NCI-H2196 treated with DMSO at 0.1 percent for 48 hours (cell line): ENCODE results near the gene PPP2R3A.

Experiments
- DNase-seq: peaks from one replicate; lab custom pipeline; 2025; ENCODE audit not compliant: unreplicated experiment; lab: John Stamatoyannopoulos, UW

Gene PPP2R3A

DNA sequence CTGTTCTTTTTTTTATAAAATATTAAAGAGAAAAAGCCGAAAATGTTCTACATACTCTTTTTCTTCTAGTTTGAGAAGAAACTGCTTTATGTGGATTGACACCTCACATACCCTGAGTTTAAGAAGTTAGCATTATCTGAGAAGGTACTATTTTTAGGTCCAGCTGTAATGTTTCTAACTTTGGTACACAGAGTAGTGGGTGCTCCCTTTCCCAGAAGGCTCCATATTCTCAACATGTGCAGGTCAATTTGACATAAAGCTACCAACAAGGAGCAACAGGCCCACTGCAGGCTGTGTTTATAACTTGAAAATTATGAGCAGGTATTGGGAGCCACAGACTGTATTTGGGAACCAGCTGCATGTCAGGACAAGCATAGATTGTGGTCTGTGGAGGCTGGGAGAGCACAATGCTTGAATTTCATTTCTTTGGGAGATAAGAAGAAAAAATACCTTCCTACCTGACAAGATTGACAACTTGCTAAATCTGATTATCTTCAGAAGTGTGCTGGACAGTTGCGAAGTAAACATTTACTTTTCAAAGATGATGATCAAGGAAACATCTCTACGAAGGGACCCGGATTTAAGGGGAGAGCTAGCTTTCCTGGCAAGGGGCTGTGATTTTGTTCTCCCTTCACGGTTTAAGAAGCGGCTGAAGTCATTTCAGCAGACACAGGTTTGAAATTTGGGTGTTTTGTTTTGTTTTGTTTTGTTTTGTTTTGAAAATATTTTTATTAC is 57.2 kb downstream of the PPP2R3A start:
- DNase-seq, result no peak

DNA sequence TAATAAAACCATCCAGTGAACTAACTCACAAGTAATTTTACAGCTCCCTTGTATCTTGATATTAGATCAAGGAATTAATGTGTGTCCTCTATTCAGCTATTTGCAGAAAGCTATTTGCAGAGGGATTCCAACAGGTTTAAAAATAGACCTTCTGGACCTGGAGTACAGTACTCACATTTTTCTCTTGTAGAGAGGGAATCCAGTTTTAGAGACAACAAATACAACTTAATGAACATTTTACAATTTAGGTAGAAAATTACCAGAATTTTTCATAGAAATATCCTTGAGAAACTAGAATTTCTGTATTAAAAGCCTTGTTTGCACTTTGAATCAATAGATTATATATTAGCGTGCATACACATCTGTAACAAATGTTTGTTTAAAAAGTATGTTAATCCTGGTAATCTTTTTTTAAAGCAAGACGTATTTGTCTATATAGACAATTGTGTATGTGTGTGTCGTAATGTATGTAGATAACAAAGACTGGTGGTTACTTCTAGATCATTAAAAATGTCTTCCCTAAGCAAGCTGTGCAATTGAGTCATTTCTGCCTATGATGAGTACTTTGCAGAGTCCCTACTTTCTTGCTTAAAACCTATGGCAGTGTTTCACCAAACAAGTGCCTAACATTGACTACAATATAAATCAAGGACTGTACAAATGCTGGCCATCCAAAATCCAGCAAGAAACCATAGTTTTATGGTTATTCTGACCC is 57.9 kb downstream of the PPP2R3A start:
- DNase-seq, result no peak

DNA sequence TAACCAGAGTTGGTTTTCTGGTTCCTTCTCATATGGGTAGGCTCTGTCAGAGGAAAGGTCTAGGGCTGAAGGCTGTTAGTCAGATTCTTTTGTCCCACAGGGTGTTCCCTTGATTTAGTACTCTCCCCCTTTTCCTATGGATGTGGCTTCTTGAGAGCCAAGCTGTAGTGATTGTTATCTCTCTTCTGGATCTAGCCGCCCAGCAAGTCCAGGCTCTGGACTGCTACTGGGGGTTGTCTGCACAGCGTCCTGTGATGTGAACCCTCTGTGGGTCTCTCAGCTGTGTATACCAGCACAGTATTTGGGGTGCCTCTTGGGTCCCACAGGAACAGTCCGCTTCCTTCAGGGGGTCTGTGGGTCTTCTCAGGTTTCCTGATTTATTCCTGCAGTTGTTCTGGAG is 70.8 kb downstream of the PPP2R3A start:
- DNase-seq, result no peak

DNA sequence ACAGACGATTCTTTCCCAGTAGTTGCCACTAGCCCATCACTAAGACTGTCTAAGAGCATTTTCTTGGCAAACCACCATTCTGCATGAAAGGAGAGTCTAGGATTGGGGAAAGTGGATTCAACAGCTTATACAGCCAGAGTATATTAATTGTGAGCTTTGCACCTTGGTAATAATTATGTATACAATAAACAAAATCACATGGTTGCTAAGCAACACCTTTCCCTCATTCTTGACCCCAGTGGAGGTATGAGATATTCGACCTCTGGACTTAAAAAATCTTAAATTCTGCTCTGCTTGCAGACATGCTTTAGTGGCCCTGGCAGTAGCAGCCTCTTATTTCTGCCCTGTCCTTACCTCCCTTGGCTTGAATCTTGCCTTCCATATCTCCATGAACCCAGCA is 73.1 kb downstream of the PPP2R3A start:
- no peak for DNase-seq

DNA sequence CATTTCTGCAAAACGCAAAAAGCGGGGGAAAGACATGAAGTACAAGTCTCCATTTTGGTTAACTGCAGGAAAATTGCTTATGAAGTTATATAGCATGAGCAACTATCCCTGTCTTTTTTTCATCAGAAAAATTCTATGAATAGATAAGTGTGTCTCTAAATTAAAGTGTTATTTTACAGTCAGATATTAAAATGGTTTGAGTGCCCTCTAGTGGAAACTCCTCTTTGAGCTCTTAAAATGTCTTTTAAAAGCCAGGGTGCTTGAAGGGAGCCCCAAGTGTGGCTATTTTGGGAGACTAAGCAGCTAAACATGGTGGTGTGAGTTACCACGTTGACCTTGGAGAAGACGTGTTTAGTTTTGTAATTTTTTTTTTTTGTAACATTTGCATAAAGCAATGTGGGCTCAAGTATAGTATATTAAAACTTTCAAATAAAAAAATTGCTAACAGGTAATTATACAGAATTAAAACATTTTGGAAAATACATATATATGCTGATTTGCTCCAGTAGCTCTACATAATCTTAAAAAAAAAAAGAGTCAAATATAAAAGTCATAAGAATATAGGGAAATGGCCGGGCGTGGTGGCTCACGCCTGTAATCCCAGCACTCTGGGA is 77.2 kb downstream of the PPP2R3A start:
- DNase-seq, result peak; percentile 46

DNA sequence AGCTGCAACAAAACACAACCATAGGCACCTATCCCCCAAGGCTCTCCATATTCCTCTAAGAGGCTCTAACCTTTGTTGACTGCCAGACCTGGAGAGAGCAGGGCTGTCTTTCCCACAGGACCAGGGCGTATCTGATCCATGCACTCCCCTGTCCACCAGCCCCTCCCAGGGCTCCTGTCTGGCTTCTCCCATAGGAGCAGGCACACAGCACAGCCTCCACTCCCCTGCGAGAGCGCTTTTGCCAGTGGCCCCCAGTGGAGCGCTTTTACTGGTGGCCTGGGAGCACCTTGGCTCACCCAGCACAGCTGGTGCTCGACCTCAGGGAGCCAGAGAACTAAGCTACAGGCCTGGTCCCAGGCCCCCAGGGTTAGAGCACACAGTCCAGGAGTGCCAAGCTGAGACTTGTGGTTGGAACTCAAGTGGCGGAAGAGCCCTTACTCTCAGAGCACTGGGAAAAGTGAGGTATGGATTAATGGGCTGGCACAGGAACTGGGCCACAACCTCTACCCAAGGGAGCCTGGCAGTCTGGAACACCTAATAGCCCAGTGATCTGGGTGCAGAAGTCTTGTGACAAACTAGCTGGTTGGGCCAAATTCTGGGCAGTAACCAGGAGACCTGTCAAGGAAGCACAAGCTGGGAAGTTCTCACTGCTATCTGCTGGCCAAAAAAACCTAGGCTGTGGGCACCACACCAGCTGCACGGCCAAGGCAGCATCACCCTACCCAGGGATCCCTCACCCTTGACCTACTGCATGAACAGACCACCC is 79.6 kb downstream of the PPP2R3A start:
- DNase-seq, result no peak

DNA sequence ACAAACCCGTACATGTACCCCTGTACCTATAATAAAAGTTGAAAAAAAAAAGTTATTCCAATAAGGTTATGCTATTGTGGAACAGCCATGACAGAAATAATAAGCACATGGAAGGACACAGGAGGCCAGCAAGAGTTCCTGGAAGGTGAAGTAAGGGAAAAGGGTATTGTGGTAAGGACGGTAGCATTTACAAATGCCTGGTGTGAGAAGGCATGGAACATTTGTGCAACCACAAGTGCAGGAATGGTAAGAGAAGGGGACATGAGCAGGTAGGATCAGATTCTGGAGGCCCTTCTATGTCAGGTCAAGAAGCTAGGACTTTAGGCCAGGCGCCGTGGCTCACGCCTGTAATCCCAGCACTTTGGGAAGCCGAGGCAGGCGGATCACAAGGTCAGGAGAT is 82.5 kb downstream of the PPP2R3A start:
- DNase-seq, result no peak

DNA sequence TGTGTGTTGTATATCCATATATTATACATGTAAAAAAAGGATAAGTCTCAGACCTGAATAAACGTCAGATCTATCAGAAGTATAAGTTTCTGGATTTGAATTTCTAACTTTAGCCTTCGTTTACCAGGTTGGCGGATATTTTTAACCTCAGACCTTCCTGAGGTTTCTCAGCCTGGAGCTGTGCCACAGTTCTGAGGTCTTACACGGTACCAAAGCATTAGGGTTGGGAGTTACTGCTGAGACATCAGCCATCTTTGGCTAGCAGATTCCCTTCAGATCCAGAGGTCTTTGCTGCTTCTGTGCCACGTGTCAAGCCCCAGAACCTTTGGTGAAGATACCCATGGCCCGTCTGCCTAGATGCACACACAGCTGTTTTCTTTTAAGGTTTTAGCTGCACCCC is 84.7 kb downstream of the PPP2R3A start:
- no peak for DNase-seq

DNA sequence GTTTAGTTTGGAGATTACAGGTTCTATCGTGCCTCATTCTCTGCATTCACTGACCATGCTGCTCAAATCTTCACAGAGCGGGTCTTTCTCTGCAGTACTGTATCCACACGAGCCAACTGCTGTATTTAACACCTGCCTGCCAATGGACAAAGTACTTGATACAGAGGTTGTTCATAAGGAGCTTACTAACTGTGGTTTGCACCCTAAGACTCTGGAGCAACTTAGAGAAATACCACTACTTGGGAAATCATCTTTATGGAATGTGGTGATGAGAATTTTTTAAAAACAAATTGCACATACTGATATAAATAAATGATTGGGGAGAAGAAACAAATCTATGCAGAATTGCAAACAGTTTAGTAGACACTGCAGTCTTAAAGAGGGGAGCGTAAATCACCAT is 90.0 kb downstream of the PPP2R3A start:
- DNase-seq, result no peak

DNA sequence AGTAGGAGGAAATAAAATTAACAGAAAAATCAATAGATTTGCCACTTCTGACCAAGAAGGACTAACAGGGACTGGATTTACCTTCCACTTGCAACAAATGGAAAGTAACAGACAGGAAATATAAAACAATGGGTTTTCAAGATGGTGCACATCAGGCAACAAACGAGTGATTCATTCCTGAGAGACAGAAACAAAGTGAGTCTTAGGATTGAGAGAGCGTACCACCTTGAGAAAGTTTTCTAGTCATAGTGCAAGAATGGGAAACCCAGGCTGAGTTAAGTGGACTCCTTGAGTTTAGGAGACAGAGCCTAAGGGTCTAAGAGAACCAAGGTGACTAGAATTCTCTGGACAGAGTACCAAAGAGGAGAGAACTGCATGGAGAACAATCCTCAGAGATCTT is 101.7 kb downstream of the PPP2R3A start:
- DNase-seq, result no peak

DNA sequence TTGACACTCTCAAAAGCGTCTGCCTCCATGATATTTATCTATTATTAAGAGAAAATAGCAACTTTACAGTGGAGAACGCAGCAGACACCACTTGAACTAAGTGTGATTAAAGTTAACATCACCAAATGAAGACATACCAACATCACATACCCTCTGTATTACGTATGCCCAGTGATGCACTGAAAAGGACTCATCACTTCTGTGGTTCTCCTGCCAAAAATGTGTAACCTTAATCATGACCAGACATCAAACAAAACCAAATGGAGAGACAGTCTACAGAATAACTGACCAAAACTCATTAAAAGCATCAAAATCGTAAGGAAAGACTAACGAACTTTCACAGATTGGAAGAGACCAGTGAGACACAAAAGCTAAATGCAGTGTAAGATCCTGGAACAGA is 103.2 kb downstream of the PPP2R3A start:
- no peak for DNase-seq

DNA sequence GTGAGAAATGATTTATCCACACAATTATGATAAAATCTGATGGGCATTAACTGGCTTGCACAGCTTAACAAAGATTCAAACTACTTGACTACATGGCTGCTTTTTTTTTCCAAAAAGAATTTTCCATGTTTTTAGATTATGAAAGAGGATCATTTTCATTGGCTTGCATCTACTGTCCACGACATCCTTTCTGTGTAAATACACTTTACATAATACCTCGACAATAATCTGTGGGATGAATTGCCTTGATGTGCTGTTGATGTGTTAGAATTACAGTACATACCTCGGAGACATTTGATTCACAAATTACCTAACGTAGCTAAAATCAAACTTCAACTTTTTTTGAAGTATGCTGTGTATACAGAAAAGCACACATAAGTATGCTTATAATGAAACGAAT is 104.4 kb downstream of the PPP2R3A start:
- DNase-seq, result no peak

DNA sequence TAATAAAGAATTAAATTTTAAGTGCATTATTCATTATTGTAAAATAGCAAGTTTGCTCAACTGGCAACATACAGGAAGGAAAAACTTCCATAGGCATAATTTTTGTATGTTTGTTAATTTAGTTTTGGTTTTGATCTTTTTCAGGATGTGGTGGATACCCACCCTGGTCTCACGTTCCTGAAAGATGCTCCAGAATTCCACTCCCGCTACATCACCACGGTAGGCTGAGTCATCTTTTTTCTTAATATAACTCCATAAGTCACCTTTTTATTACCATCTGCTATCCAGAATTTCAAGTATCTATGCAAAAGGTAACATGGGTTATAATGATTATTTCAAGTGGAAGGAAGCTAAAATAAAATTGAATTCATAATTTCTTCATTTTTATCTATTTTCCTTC is 104.8 kb downstream of the PPP2R3A start:
- no peak for DNase-seq

DNA sequence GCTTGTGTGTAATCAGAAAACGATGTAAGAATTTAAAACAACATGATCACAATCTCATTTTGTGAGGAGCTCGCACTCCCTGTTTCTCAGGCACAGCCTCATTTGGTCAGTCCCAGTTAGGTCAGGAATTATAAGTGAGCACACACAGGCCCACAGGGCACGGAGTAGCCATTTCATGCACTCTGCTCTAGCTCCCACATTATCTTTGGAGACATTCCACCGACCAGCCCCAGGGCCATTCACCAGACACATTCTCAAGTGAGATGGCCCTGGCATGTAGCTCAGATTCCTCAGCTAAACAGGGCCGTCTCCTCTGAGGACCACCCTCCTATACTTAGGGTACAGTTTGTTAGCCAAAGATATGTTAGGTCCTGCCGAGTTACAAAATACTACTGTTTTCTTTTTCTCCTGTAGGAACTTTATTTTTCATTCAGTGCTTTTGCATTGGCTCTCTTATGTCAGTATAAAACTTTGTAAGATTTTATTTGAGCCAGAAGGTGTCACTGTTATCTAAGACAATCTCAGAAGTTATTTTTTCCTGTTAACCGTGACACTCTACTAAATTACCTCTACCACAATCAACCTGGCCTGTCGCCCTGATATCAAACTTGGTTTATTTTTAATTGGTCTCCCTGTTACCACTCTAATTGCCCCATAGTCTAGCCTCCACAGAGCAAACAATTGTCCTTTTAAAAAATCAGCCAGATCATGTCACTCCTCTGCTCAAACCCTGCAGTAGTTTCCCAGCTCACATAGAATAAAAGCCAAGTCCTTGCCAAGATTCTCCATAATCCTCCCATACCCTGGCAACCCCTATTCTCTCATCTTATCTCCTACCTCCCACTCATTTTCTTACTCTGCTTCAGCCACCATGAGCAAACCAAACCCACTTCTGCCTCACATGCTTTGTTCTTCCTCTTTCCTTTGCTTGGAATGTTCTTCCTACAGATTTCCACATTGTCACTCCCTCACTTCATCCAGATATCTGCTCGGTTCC is 105.7 kb downstream of the PPP2R3A start:
- DNase-seq, result peak; percentile 22

DNA sequence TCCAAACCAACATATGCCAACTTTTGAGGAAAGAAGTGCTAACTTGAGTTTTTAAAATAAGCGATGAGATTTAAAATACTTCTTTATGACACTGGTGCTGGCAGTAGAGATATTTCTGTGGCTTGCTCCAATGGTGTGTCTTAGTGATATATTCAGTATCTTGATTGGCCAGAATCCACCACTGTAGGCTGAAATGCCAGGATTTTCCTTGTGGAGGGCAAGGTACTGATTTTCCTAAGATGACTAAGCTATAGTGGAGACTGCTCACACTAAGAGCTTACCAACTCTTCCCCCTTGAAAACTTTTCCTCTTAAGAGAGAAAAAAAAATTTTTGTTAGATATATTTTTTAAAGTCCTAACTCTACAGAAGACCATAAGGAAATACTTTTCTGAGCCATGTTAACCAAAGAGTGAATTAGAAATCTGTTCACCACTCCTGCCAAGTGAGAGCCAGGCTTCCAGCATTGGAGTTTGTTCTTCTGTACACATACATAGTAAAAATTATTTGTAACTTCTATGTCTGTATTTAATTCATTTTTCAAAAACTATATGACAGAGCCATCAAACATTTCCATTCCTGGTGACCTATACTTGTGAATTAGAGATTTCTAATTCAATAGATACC is 109.1 kb downstream of the PPP2R3A start:
- DNase-seq, result no peak

DNA sequence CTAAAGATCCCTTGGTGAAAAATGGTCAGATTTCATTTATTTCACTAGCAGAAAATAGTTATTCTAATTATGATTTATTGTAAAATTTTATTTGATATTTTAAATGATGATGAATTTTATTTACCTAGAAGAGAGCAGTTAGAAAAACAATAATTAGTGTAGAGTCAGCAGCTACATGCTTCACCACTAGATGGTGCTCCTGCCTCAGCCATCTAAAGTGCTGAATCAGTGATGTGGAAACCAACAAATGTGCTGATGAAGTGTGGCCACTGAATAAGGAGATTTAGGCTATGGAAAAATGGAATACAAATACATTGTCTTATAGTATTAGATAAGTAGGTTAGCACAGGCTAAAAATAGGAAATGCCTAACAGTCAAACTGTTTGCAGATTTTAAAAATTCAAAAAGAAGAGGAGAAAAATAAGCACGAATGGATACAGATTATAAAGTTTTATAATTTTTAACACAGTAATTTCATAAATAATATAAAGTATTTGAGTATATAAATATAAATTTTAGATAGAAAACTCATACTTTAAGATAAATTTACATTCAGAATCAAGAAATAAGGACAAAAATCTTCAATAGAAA is 109.8 kb downstream of the PPP2R3A start:
- DNase-seq, result peak; percentile 67

DNA sequence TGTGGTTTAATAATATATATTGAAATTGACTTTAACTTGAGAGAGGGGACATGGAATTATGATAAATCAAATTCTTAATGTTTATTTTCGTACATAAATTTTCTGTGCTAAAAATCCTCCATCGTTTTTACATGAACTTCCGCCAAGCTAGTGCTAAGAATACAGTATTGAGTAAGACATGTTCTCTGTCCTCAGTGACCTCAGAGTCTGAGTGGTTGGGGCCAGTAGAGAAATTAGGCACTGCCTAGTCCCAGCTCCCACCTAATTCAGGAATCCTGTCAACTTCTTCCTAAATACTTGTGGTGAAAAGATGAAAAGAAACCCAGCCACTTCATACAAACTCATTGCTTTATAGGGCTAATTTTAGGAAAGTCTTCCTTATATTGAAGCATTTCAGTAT is 110.3 kb downstream of the PPP2R3A start:
- no peak for DNase-seq

DNA sequence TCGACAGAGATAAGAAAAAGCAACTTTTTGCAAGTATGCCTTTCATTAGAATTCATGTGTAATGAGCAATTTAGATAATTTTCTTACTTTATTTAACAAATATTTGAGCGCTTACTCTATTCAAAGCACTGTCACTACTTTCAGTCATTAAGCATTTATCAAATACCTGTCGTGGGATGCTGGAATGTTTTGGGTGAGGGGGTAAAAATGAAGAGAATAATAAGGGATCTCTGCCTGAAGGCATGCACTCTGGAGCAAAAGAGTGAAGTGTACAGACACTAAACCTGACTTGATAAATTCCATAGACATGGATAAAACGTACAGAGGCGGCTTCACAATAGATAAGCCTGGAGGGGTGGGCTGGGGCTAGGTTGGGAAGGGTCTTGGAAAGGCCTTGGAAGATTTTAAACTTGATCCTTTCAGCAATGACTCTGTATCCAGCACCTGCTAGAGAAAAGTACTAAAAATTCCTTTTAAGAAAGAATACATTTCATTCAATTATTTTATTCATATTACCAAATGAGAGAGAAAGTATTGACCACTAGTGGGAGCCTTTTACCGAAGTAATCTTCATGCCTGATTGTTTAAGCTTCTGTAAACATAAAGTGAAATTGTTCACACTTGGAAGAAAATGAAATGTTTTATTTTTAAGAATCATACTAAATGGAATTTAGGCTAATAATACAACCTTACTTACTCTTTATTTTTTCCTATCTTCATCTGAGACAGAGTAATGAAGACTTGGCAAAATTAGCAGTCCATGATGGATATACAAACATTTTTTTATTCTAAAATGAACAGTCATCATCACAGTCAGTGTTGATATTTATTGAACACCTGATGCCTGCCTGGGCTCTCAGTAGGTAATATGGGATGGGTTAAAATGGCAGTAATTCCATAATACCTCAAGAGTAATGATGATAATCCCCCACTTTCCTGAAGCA is 113.2 kb downstream of the PPP2R3A start:
- peak; percentile 63 for DNase-seq
